Astrocyte (in vitro differentiated cells and primary cell): ENCODE data around the gene TMEM98. TPM values are rescaled to one million over a fixed set of nuclear protein-coding genes. Genes with fewer than 3 reads are reported as not detected.

Experiments used
- DNase-seq: peaks from one replicate; pipeline ENCODE4 v3.0.0-alpha.2; 2010; ENCODE audit warnings: low read depth
- FAIRE-seq: peaks from 2 replicates; lab custom pipeline; 2011; peaks lifted over from hg19 to GRCh38; lab: Jason Lieb, UNC
- H2AFZ ChIP-seq: 2 replicates; pipeline ENCODE4 v1.6.0; 2012; ENCODE audit warnings: low read depth, low read length, inconsistent platforms
- H3K27ac ChIP-seq: 2 replicates; pipeline ENCODE4 v1.5.1; 2011; ENCODE audit warnings: low read depth, low read length, inconsistent platforms
- H3K27me3 ChIP-seq: 2 replicates; pipeline ENCODE4 v1.6.0; 2011; ENCODE audit warnings: low read length, inconsistent platforms; ENCODE audit not compliant: insufficient read depth
- H3K36me3 ChIP-seq: 2 replicates; pipeline ENCODE4 v1.5.1; 2011; ENCODE audit warnings: low read length, inconsistent platforms; ENCODE audit not compliant: insufficient read depth
- H3K4me1 ChIP-seq: 2 replicates; pipeline ENCODE4 v1.5.1; 2011; ENCODE audit warnings: low read length, inconsistent platforms; ENCODE audit not compliant: insufficient read depth
- H3K4me2 ChIP-seq: 2 replicates; pipeline ENCODE4 v1.6.0; 2012; ENCODE audit warnings: low read length, inconsistent platforms
- H3K4me3 ChIP-seq: 2 replicates; pipeline ENCODE4 v1.5.1; 2011; ENCODE audit warnings: low read depth, mild to moderate bottlenecking, low read length, inconsistent platforms; ENCODE audit not compliant: insufficient read depth
- H3K79me2 ChIP-seq: 2 replicates; pipeline ENCODE4 v1.6.0; 2012; ENCODE audit warnings: mild to moderate bottlenecking, low read length, inconsistent platforms; ENCODE audit not compliant: insufficient read depth
- H3K9ac ChIP-seq: 2 replicates; pipeline ENCODE4 v1.6.0; 2012; ENCODE audit warnings: mild to moderate bottlenecking, low read length, inconsistent platforms
- H3K9me3 ChIP-seq: 2 replicates; pipeline ENCODE4 v1.5.1; 2012; ENCODE audit warnings: low read depth, mild to moderate bottlenecking, low read length, inconsistent platforms; ENCODE audit not compliant: insufficient read depth
- H4K20me1 ChIP-seq: 2 replicates; pipeline ENCODE4 v1.6.0; 2012; ENCODE audit warnings: low read length, inconsistent platforms; ENCODE audit not compliant: insufficient read depth
- H3K27ac Mint-ChIP-seq: one replicate; pipeline ENCODE4 v1.8.0; 2021; ENCODE audit warnings: mild to moderate bottlenecking, mixed read lengths; ENCODE audit not compliant: unreplicated experiment
- H3K27me3 Mint-ChIP-seq: one replicate; pipeline ENCODE4 v1.8.0; 2021; ENCODE audit warnings: low read depth, mixed read lengths; ENCODE audit not compliant: unreplicated experiment
- H3K36me3 Mint-ChIP-seq: one replicate; pipeline ENCODE4 v1.8.0; 2021; ENCODE audit warnings: low read depth, mixed read lengths; ENCODE audit not compliant: unreplicated experiment
- H3K4me1 Mint-ChIP-seq: one replicate; pipeline ENCODE4 v1.8.0; 2021; ENCODE audit warnings: low read depth, mixed read lengths; ENCODE audit not compliant: unreplicated experiment
- H3K4me3 Mint-ChIP-seq: one replicate; pipeline ENCODE4 v1.8.0; 2021; ENCODE audit warnings: mild to moderate bottlenecking, moderate library complexity, mixed read lengths; ENCODE audit not compliant: unreplicated experiment
- H3K9me3 Mint-ChIP-seq: one replicate; pipeline ENCODE4 v1.8.0; 2021; ENCODE audit warnings: mild to moderate bottlenecking, mixed read lengths; ENCODE audit not compliant: unreplicated experiment
- EZH2 ChIP-seq: IDR thresholded peaks from 2 replicates; pipeline ENCODE4 v1.6.1; 2012; ENCODE audit warnings: mild to moderate bottlenecking, low read length, inconsistent platforms; ENCODE audit not compliant: insufficient read depth
- total RNA-seq: library from RNA; stranded (reverse); gene quantifications from 2 replicates; pipeline ENCODE4 v1.2.1, GENCODE V29; 2021
- TF ChIP-seq, protein P1 (sequence below): IDR thresholded peaks from 2 replicates; pipeline ENCODE4 v1.5.1; 2011; ENCODE audit warnings: low read depth, mild to moderate bottlenecking, inconsistent platforms, low read length, moderate library complexity; ENCODE audit not compliant: insufficient read depth

The TMEM98 gene
- total RNA-seq, 1 donor from 2014 or later: 62.6 TPM

DNA sequence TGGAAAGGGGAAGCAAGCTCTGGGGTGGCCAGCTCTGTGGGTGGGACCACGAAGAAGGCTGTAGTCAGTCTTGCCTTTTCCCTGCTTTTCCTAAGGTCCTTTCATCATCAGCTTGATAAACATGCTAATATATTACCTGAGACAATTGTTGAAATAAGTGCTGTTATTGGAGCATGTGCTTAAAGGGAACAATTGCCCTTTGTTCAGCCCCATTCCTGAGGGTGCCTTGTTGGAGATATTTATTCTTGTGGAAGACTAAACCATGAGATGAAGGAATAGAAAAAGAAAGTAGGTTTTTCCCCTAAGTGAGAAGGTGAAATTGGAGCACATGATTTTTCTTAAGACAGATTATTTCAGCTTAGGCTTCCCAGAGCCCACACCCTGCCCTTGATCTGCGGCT lies 7.8 kb downstream of the TMEM98 start:
- Mint-ChIP-seq H3K4me1 (peaks cover 25% of the 10 kb centered on the region), H3K4me3 (no peak overlapping the region), H3K27me3 (no peaks in the 10 kb centered on the region), H3K27ac (no peak overlapping the region), H3K9me3 (no peaks in the 10 kb centered on the region), H3K36me3 (peaks cover 28% of the 10 kb centered on the region)
- Histone ChIP-seq H4K20me1 (peaks cover 9% of the 10 kb centered on the region), H3K4me1 (peaks cover 6% of the 10 kb centered on the region), H3K9me3 (no peaks in the 10 kb centered on the region), H3K4me2 (no peak overlapping the region), H3K9ac (no peak overlapping the region), H2AFZ (no peak overlapping the region), H3K79me2 (peaks cover 16% of the 10 kb centered on the region), H3K36me3 (peaks cover 36% of the 10 kb centered on the region), H3K4me3 (no peak overlapping the region), H3K27ac (no peak overlapping the region), H3K27me3 (no peaks in the 10 kb centered on the region)
- DNase-seq (no peak), FAIRE-seq (no peak)
- TF ChIP-seq, protein P1, sequence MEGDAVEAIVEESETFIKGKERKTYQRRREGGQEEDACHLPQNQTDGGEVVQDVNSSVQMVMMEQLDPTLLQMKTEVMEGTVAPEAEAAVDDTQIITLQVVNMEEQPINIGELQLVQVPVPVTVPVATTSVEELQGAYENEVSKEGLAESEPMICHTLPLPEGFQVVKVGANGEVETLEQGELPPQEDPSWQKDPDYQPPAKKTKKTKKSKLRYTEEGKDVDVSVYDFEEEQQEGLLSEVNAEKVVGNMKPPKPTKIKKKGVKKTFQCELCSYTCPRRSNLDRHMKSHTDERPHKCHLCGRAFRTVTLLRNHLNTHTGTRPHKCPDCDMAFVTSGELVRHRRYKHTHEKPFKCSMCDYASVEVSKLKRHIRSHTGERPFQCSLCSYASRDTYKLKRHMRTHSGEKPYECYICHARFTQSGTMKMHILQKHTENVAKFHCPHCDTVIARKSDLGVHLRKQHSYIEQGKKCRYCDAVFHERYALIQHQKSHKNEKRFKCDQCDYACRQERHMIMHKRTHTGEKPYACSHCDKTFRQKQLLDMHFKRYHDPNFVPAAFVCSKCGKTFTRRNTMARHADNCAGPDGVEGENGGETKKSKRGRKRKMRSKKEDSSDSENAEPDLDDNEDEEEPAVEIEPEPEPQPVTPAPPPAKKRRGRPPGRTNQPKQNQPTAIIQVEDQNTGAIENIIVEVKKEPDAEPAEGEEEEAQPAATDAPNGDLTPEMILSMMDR: no peak
- no peak for TF ChIP-seq EZH2

DNA sequence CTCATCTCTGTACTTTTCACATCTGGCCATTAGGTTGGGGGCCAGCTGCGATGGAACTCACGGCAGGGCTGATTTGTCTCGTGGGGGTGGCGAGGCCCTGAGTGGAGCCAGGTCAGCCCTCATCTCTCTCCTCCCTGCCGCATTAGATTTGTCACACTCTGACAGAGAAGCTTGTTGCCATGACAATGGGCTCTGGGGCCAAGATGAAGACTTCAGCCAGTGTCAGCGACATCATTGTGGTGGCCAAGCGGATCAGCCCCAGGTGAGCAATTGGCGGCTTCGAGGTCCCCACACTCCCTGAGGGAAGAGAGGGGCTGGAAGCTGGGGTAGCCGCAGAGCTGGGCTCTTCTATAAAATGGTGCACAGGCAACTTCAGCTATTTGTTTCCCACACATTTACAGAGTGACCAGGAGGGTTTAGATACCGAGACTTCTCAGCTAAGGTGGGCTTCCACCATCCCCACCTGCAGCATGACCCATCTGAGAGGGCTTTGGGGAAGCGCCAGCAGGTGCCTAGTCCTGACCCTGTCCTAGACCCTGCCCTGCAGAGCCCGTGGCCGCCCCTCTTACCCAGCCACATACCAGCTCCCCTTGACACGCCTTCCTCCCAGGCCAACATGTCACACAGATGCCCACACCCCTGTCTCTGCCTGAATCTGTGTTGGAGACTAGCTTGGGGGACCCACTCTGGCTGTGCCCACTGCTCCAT lies 8.4 kb downstream of the TMEM98 start:
- H3K36me3 Mint-ChIP-seq: peaks cover 31% of the 10 kb centered on the region
- TF ChIP-seq, protein P1: no peak
- TF ChIP-seq EZH2: no peak
- H3K9me3 ChIP-seq: no peaks in the 10 kb centered on the region
- no peak for DNase-seq
- H3K4me3 ChIP-seq: no peak overlapping the region
- H3K4me1 Mint-ChIP-seq: peaks cover 24% of the 10 kb centered on the region
- H3K27me3 ChIP-seq: no peaks in the 10 kb centered on the region
- no peak for FAIRE-seq
- H3K9me3 Mint-ChIP-seq: no peaks in the 10 kb centered on the region
- peaks cover 13% of the 10 kb centered on the region for H3K79me2 ChIP-seq
- H2AFZ ChIP-seq: peak overlapping the region; percentile 36
- H3K9ac ChIP-seq: no peak overlapping the region
- H3K27ac ChIP-seq: no peak overlapping the region
- peaks cover 6% of the 10 kb centered on the region for H3K4me1 ChIP-seq
- H4K20me1 ChIP-seq: peaks cover 7% of the 10 kb centered on the region
- H3K4me3 Mint-ChIP-seq: no peak overlapping the region
- H3K27me3 Mint-ChIP-seq: no peaks in the 10 kb centered on the region
- H3K27ac Mint-ChIP-seq: no peak overlapping the region
- H3K36me3 ChIP-seq: peaks cover 40% of the 10 kb centered on the region
- H3K4me2 ChIP-seq: peak overlapping the region; percentile 7

DNA sequence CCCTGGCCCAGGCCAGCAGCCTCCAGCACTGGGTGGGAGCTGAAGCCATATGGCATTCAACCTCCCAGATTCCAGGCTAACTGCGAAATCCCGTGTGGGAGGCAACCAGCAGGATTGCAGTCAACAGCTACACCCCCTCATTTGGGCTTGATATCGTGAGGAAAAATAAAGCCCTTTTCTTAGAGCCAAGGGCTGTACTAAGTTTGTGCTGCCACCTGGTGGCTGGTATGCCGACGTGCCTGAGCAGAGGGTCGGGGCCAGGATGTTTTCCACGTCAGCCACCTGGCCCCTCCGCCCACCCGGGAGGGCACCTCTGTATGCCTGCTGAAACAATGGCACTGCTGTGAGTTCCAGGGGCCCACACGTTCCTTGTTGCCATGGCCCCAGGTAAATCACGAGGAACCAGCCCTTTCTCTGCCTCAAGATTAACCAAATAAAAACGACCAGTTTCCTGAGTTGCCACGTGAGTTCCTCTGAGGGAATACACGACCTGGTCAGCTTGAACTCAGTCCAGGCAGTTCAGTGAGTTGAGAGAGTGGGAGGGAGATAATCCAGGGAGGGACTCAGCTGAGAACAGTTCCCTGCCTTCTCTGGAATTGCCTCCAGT lies 9.0 kb downstream of the TMEM98 start:
- FAIRE-seq (no peak), DNase-seq (peak; percentile 41)
- H3K27ac Mint-ChIP-seq: peak overlapping the region; percentile 87
- peaks cover 28% of the 10 kb centered on the region for H3K36me3 Mint-ChIP-seq
- H3K9me3 Mint-ChIP-seq: no peaks in the 10 kb centered on the region
- H3K27me3 Mint-ChIP-seq: no peaks in the 10 kb centered on the region
- peaks cover 6% of the 10 kb centered on the region for H4K20me1 ChIP-seq
- peaks cover 19% of the 10 kb centered on the region for H3K4me1 Mint-ChIP-seq
- H3K79me2 ChIP-seq: peaks cover 11% of the 10 kb centered on the region
- no peak overlapping the region for H3K4me3 Mint-ChIP-seq
- peaks cover 6% of the 10 kb centered on the region for H3K4me1 ChIP-seq
- no peaks in the 10 kb centered on the region for H3K9me3 ChIP-seq
- no peak overlapping the region for H3K9ac ChIP-seq
- H3K4me2 ChIP-seq: peak overlapping the region; percentile 7
- no peaks in the 10 kb centered on the region for H3K27me3 ChIP-seq
- peak overlapping the region; percentile 36 for H2AFZ ChIP-seq
- no peak overlapping the region for H3K4me3 ChIP-seq
- H3K36me3 ChIP-seq: peaks cover 41% of the 10 kb centered on the region
- H3K27ac ChIP-seq: peak overlapping the region; percentile 18
- TF ChIP-seq, protein P1: peak; percentile 85
- no peak for TF ChIP-seq EZH2
